H1 (cell line): ENCODE results near the gene ACTG1. TPM values are rescaled to one million over a fixed set of nuclear protein-coding genes. Genes with fewer than 3 reads are reported as not detected.

Source experiments
- TBP ChIP-seq: IDR thresholded peaks from 2 replicates; pipeline ENCODE4 v1.6.1; 2011; ENCODE audit warnings: low read depth, low read length, improper control_type of control experiment
- polyA plus RNA-seq, 7 experiments: library from polyadenylated mRNA; depleted of rRNA in 3 of 7; stranded (reverse) in 5 of 7; unstranded in 2 of 7; fragments of >200 nt in 5 of 7; fragments of 200-250 nt in 2 of 7; gene quantifications; 1 replicate in 5 of 7; 2 replicates in 1 of 7; 4 replicates in 1 of 7; pipeline versions ENCODE4 v1.2.1 to v1.2.3, GENCODE V29; 2011 to 2013; ENCODE audit warnings: missing spikeins in 2 of 7, mixed read lengths in 2 of 7
- total RNA-seq: library from RNA; stranded (reverse); fragmentation: NEBNext Ultra II Directional; extraction: Animal tissue kit (Norgen Biotek cat#: 25700); gene quantifications from 2 replicates; pipeline ENCODE4 v1.2.1, GENCODE V29; 2021

ACTG1 gene
- total and polyA plus RNA-seq, 2 of the 8 experiments (the other 6 are each of a cell fraction or from before 2014, with no cell fraction given) = 3,535 to 5,010 TPM

DNA sequence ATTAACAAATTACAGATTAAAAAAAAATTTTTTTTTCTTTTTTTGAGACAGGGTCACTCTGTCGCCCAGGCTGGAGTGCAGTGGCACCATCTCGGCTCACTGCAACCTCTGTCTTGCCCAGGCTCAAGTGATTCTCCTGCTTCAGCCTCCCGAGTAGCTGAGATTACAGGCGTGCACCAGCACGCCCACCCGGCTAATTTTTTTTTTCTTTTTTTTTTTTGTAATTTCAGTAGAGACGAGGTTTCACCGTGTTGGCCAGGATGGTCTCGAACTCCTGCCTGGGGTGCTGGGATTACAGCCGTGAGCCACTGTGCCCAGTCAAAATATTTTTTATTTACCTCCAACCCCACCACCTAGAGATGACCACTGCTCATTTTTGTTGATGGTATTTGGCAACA, 25.5 kb downstream of the ACTG1 start (continued):
- no peak for TF ChIP-seq TBP
